Bone marrow (tissue), 2 donors: ENCODE data around the gene RSPO3.
A peak's percentile ranks its signal among the peaks of the same experiment; 100 is the strongest.

ENCODE experiments used
- DNase-seq, 2 donors: peaks; one replicate each; lab custom pipeline; 2025; lab: John Stamatoyannopoulos, UW

The RSPO3 gene

GRCh38 chr6:127162836-127163235 is 44.4 kb downstream of the RSPO3 start:
- no peak for DNase-seq

- DNase-seq: no peak
Measured at GRCh38 chr6:127164036-127164435, 45.6 kb downstream of the RSPO3 start.

- DNase-seq: no peak
Measured at GRCh38 chr6:127164565-127164964, 46.1 kb downstream of the RSPO3 start.

- DNase-seq: no peak
Measured at GRCh38 chr6:127173156-127173940, 54.9 kb downstream of the RSPO3 start.

GRCh38 chr6:127176146-127176545 is 57.7 kb downstream of the RSPO3 start:
- no peak for DNase-seq

- DNase-seq: no peak
Measured at GRCh38 chr6:127177030-127177922, 58.8 kb downstream of the RSPO3 start.

- DNase-seq: no peak
Measured at GRCh38 chr6:127177923-127178231, 59.4 kb downstream of the RSPO3 start.

- no peak for DNase-seq
Measured at GRCh38 chr6:127178746-127179145, 60.3 kb downstream of the RSPO3 start.

- no peak for DNase-seq
Measured at GRCh38 chr6:127180426-127180825, 62.0 kb downstream of the RSPO3 start.

- DNase-seq: no peak
Measured at GRCh38 chr6:127182501-127182900, 64.0 kb downstream of the RSPO3 start.

- DNase-seq: no peak
Measured at GRCh38 chr6:127185437-127185995, 67.0 kb downstream of the RSPO3 start.

- DNase-seq: peak; percentile 21
Measured at GRCh38 chr6:127186889-127187288, 68.4 kb downstream of the RSPO3 start.

- DNase-seq: no peak
Measured at GRCh38 chr6:127188744-127189143, 70.3 kb downstream of the RSPO3 start.

GRCh38 chr6:127190552-127190951 is 72.1 kb downstream of the RSPO3 start:
- no peak for DNase-seq

- DNase-seq: no peak
Measured at GRCh38 chr6:127191716-127192115, 73.2 kb downstream of the RSPO3 start.

- DNase-seq: no peak
Measured at GRCh38 chr6:127192911-127193541, 74.6 kb downstream of the RSPO3 start.

- no peak for DNase-seq
Measured at GRCh38 chr6:127195833-127196232, 77.4 kb downstream of the RSPO3 start.

- DNase-seq: no peak
Measured at GRCh38 chr6:127198549-127198948, 80.1 kb downstream of the RSPO3 start.

- no peak for DNase-seq
Measured at GRCh38 chr6:127199470-127199869, 81.0 kb downstream of the RSPO3 start.

GRCh38 chr6:127200114-127200513 is 81.6 kb downstream of the RSPO3 start:
- no peak for DNase-seq

GRCh38 chr6:127201321-127201720 is 82.8 kb downstream of the RSPO3 start:
- no peak for DNase-seq

- no peak for DNase-seq
Measured at GRCh38 chr6:127202676-127203075, 84.2 kb downstream of the RSPO3 start.

- DNase-seq: no peak
Measured at GRCh38 chr6:127204281-127204680, 85.8 kb downstream of the RSPO3 start.
